OCI-LY3 (cell line): ENCODE measurements around the gene CHD1L.

ENCODE experiments used
- H2AFZ ChIP-seq: fragments of 200-600, 300-600 bp; shearing (Covaris generic); 2 replicates; pipeline ENCODE4 v1.6.0; 2014; ENCODE audit warnings: antibody characterized with exemption, low read depth, low read length
- H3K27ac ChIP-seq: fragments of 200-600, 300-600 bp; sonication (generic); 2 replicates; pipeline ENCODE4 v1.5.1; 2014; ENCODE audit warnings: mild to moderate bottlenecking, low read length, moderate library complexity, mixed read lengths
- H3K27me3 ChIP-seq: fragments of 200-600, 300-600 bp; sonication (generic); 2 replicates; pipeline ENCODE4 v1.6.1; 2014; ENCODE audit warnings: low read depth, low read length, mixed read lengths
- H3K36me3 ChIP-seq: fragments of 200-600, 300-600 bp; sonication (generic); replicated peaks from 2 replicates; pipeline ENCODE3; 2014; ENCODE audit warnings: low read depth, low read length, mixed read lengths
- H3K4me1 ChIP-seq: fragments of 300-600, 200-600 bp; sonication (generic); 2 replicates; pipeline ENCODE4 v1.6.1; 2014; ENCODE audit warnings: low read length, mixed read lengths
- H3K4me2 ChIP-seq: fragments of 200-600, 300-600 bp; sonication (generic); 2 replicates; pipeline ENCODE4 v1.6.1; 2014; ENCODE audit warnings: low read length, mixed read lengths
- H3K4me3 ChIP-seq: fragments of 300-600, 200-600 bp; sonication (generic); 2 replicates; pipeline ENCODE4 v1.5.1; 2014; ENCODE audit warnings: antibody characterized with exemption, mild to moderate bottlenecking, low read length, moderate library complexity
- H3K79me2 ChIP-seq: fragments of 300-600, 200-600 bp; shearing (Covaris generic); 2 replicates; pipeline ENCODE4 v1.6.1; 2014; ENCODE audit warnings: mild to moderate bottlenecking, low read length, mixed read lengths
- H3K9ac ChIP-seq: fragments of 300-600, 200-600 bp; shearing (Covaris generic); 2 replicates; pipeline ENCODE4 v1.6.0; 2014; ENCODE audit warnings: mild to moderate bottlenecking, low read length, moderate library complexity
- H3K9me3 ChIP-seq: fragments of 200-600, 300-600 bp; shearing (Covaris generic); 2 replicates; pipeline ENCODE4 v1.6.1; 2014; ENCODE audit warnings: low read length, mixed read lengths; ENCODE audit not compliant: insufficient read depth
- H4K20me1 ChIP-seq: fragments of 200-600, 300-600 bp; sonication (generic); 2 replicates; pipeline ENCODE4 v1.6.1; 2016; ENCODE audit warnings: low read length, mixed read lengths; ENCODE audit not compliant: insufficient read depth
- CTCF ChIP-seq: fragments of 200-600, 300-600 bp; sonication (generic); IDR thresholded peaks from 2 replicates; pipeline ENCODE4 v1.5.1; 2014; ENCODE audit warnings: antibody characterized with exemption, low read length, low read depth
- EZH2phosphoT487 ChIP-seq: fragments of 200-600 bp; shearing (Covaris generic); IDR thresholded peaks from 2 replicates; pipeline ENCODE4 v1.6.1; 2018; ENCODE audit warnings: antibody characterized with exemption, mixed run types, low read depth

Gene CHD1L

GRCh38 chr1:147235822-147236221 is 6.7 kb upstream of the CHD1L start:
- no peaks in the 10 kb centered on the region for H3K27me3 ChIP-seq
- no peak overlapping the region for H3K27ac ChIP-seq
- no peak for TF ChIP-seq CTCF
- no peak for TF ChIP-seq EZH2phosphoT487
- no peak overlapping the region for H2AFZ ChIP-seq
- no peaks in the 10 kb centered on the region for H3K79me2 ChIP-seq
- H3K4me1 ChIP-seq: no peaks in the 10 kb centered on the region
- no peak overlapping the region for H3K4me3 ChIP-seq
- H3K4me2 ChIP-seq: no peak overlapping the region
- no peaks in the 10 kb centered on the region for H4K20me1 ChIP-seq
- H3K9me3 ChIP-seq: peaks cover 3% of the 10 kb centered on the region; the same call in 1 of the 2 replicates
- no peaks in the 10 kb centered on the region for H3K36me3 ChIP-seq
- H3K9ac ChIP-seq: no peak overlapping the region

GRCh38 chr1:147236448-147236847 is 6.0 kb upstream of the CHD1L start:
- Histone ChIP-seq H2AFZ (no peak overlapping the region), H3K9me3 (peaks cover 3% of the 10 kb centered on the region; the same call in 1 of the 2 replicates), H4K20me1 (no peaks in the 10 kb centered on the region), H3K4me2 (no peak overlapping the region), H3K27me3 (no peaks in the 10 kb centered on the region), H3K4me3 (no peak overlapping the region), H3K36me3 (no peaks in the 10 kb centered on the region), H3K4me1 (no peaks in the 10 kb centered on the region), H3K27ac (no peak overlapping the region), H3K79me2 (no peaks in the 10 kb centered on the region), H3K9ac (no peak overlapping the region)
- TF ChIP-seq EZH2phosphoT487: no peak
- no peak for TF ChIP-seq CTCF

GRCh38 chr1:147236959-147237791 is 5.3 kb upstream of the CHD1L start:
- TF ChIP-seq CTCF: no peak
- no peak for TF ChIP-seq EZH2phosphoT487
- Histone ChIP-seq H3K27me3 (no peaks in the 10 kb centered on the region), H3K4me3 (no peak overlapping the region), H3K4me2 (no peak overlapping the region), H3K9me3 (peaks cover 3% of the 10 kb centered on the region; the same call in 1 of the 2 replicates), H4K20me1 (no peaks in the 10 kb centered on the region), H2AFZ (no peak overlapping the region), H3K9ac (no peak overlapping the region), H3K36me3 (no peaks in the 10 kb centered on the region), H3K4me1 (peaks cover 6% of the 10 kb centered on the region), H3K27ac (no peak overlapping the region), H3K79me2 (no peaks in the 10 kb centered on the region)

- H3K36me3 ChIP-seq: no peaks in the 10 kb centered on the region
- no peak overlapping the region for H2AFZ ChIP-seq
- no peak for TF ChIP-seq EZH2phosphoT487
- no peak for TF ChIP-seq CTCF
- H3K4me2 ChIP-seq: no peak overlapping the region
- H3K4me3 ChIP-seq: no peak overlapping the region
- no peaks in the 10 kb centered on the region for H3K27me3 ChIP-seq
- no peak overlapping the region for H3K9ac ChIP-seq
- H3K9me3 ChIP-seq: peaks cover 3% of the 10 kb centered on the region; the same call in 1 of the 2 replicates
- peaks cover 6% of the 10 kb centered on the region for H3K79me2 ChIP-seq
- H3K27ac ChIP-seq: no peak overlapping the region
- peaks cover 6% of the 10 kb centered on the region for H3K4me1 ChIP-seq
- H4K20me1 ChIP-seq: no peaks in the 10 kb centered on the region
These were observed 4.2 kb upstream of the CHD1L start for GRCh38 chr1:147238053-147238902.
